ENCODE measurements around the gene ACCS.

ACCS gene

GRCh38 chr11:44065841-44066731 lies at the start of gene ACCS:
TSS of gene ACCS (plus strand) at chr11:44066270. CDS start at chr11:44067628, 1,358 bp downstream.
- peak; percentile 68 for DNase-seq

- no peak for DNase-seq
Observed at GRCh38 chr11:44016546-44017442, 49.3 kb upstream of the ACCS start.

- DNase-seq: no peak
Observed at GRCh38 chr11:44017443-44018126, 48.5 kb upstream of the ACCS start.

- no peak for DNase-seq
Observed at GRCh38 chr11:44018127-44018521, 47.9 kb upstream of the ACCS start.

- no peak for DNase-seq
Observed at GRCh38 chr11:44018829-44019228, 47.2 kb upstream of the ACCS start.

GRCh38 chr11:44024977-44025376 lies 41.1 kb upstream of the ACCS start:
- DNase-seq: no peak

- no peak for DNase-seq
Observed at GRCh38 chr11:44025727-44026126, 40.3 kb upstream of the ACCS start.

GRCh38 chr11:44028401-44028800 lies 37.7 kb upstream of the ACCS start:
- no peak for DNase-seq

- DNase-seq: no peak
Observed at GRCh38 chr11:44028816-44029506, 37.1 kb upstream of the ACCS start.

GRCh38 chr11:44029507-44029845 lies 36.6 kb upstream of the ACCS start:
- DNase-seq: no peak

GRCh38 chr11:44029977-44030911 lies 35.8 kb upstream of the ACCS start:
- no peak for DNase-seq

GRCh38 chr11:44030996-44031395 lies 35.1 kb upstream of the ACCS start:
- no peak for DNase-seq

- DNase-seq: no peak
Observed at GRCh38 chr11:44031549-44031948, 34.5 kb upstream of the ACCS start.

- no peak for DNase-seq
Observed at GRCh38 chr11:44032299-44033085, 33.6 kb upstream of the ACCS start.

- no peak for DNase-seq
Observed at GRCh38 chr11:44033411-44033850, 32.6 kb upstream of the ACCS start.

- DNase-seq: no peak
Observed at GRCh38 chr11:44033856-44034255, 32.2 kb upstream of the ACCS start.

GRCh38 chr11:44034639-44035038 lies 31.4 kb upstream of the ACCS start:
- DNase-seq: no peak

GRCh38 chr11:44036811-44037657 lies 29.0 kb upstream of the ACCS start:
- DNase-seq: peak; percentile 21

GRCh38 chr11:44037658-44037998 lies 28.4 kb upstream of the ACCS start:
- no peak for DNase-seq

- DNase-seq: no peak
Observed at GRCh38 chr11:44043157-44043556, 22.9 kb upstream of the ACCS start.
